ENCODE data around the gene ZNF385D.

- no peak for TF ChIP-seq CTCF (IDR thresholded peaks at IDR 0.05)
- no peak for TF ChIP-seq POLR2AphosphoS5 (IDR thresholded peaks at IDR 0.05; ENCODE audit: insufficient read depth in 1 of 2, low read depth in 1 of 2)
Observed at GRCh38 chr3:21738935-21739702, 11.9 kb downstream of the ZNF385D start.
